Common myeloid progenitor, CD34-positive (primary cell): ENCODE measurements around the gene STON1.
"Not testable (repeated sequence)": the region's sequence is repeated elsewhere in the genome, so short reads cannot be mapped to it uniquely, and the experiment has no call there.

Experiments used
- CTCF ChIA-PET: fragments of 350-600 bp; sonication (Branson Sonifier 250); formaldehyde crosslinking; loops from one replicate; lab custom pipeline; 2021; ENCODE audit warnings: antibody characterized with exemption; lab: Charles Lee
- POLR2A ChIA-PET: fragments of 350-600 bp; sonication (Branson Sonifier 250); formaldehyde crosslinking; loops from one replicate; lab custom pipeline; 2021; ENCODE audit warnings: antibody characterized with exemption; lab: Charles Lee
- DNase-seq, 3 donors: peaks; one replicate each; pipeline versions ENCODE4 v3.0.0 to v3.0.0-alpha.2; 2013
- H3K27ac ChIP-seq, 2 experiments: 1 replicate in 1 of 2; 2 replicates in 1 of 2; pipeline ENCODE4 v1.7.0; 2013; ENCODE audit warnings: inconsistent platforms in 2 of 2, low read length in 2 of 2, mild to moderate bottlenecking in 2 of 2, low read depth in 1 of 2, moderate library complexity in 1 of 2; ENCODE audit not compliant: severe bottlenecking in 2 of 2, insufficient read depth in 1 of 2, poor library complexity in 1 of 2
- H3K27me3 ChIP-seq, 5 experiments: replicated peaks in 2 of 5; 1 replicate in 3 of 5; 2 replicates in 2 of 5; pipeline versions ENCODE4 v1.6.1 to v1.7.0; 2013; ENCODE audit warnings: low read length in 4 of 5, mild to moderate bottlenecking in 2 of 5, moderate library complexity in 2 of 5, inconsistent platforms in 1 of 5; ENCODE audit not compliant: insufficient read depth in 5 of 5, control insufficient read depth in 4 of 5
- H3K36me3 ChIP-seq, 4 experiments: 1 replicate in 2 of 4; 2 replicates in 2 of 4; pipeline versions ENCODE4 v1.6.1 to v1.7.0; 2013; ENCODE audit warnings: low read length in 3 of 4, control low read depth in 1 of 4, mild to moderate bottlenecking in 1 of 4; ENCODE audit not compliant: control insufficient read depth in 4 of 4, insufficient read depth in 4 of 4
- H3K4me1 ChIP-seq, 4 experiments: 1 replicate in 3 of 4; 2 replicates in 1 of 4; pipeline versions ENCODE4 v1.6.1 to v1.7.1; 2013; ENCODE audit warnings: low read length in 3 of 4, mild to moderate bottlenecking in 3 of 4, control low read depth in 1 of 4, inconsistent platforms in 1 of 4, moderate library complexity in 1 of 4; ENCODE audit not compliant: control insufficient read depth in 4 of 4, insufficient read depth in 4 of 4; ENCODE audit errors: control extremely low read depth in 1 of 4
- H3K4me3 ChIP-seq, 7 experiments: 1 replicate in 4 of 7; 2 replicates in 3 of 7; pipeline versions ENCODE4 v1.5.1 to v1.7.0; 2013; ENCODE audit warnings: mild to moderate bottlenecking in 7 of 7, low read length in 6 of 7, moderate library complexity in 6 of 7, inconsistent platforms in 2 of 7, low read depth in 2 of 7, control low read depth in 1 of 7; ENCODE audit not compliant: insufficient read depth in 4 of 7, control insufficient read depth in 1 of 7; ENCODE audit errors: extremely low read depth in 1 of 7
- H3K9me3 ChIP-seq, 5 experiments: 1 replicate in 4 of 5; 2 replicates in 1 of 5; pipeline versions ENCODE4 v1.6.1 to v1.7.1; 2013; ENCODE audit warnings: low read length in 4 of 5, mild to moderate bottlenecking in 2 of 5, inconsistent platforms in 1 of 5, low read depth in 1 of 5, moderate library complexity in 1 of 5; ENCODE audit not compliant: control insufficient read depth in 4 of 5, insufficient read depth in 2 of 5; ENCODE audit errors: control extremely low read depth in 1 of 5
- WGBS: methylation state at CpG from one replicate; pipeline ENCODE4 v1.1.5; 2013; ENCODE audit not compliant: insufficient coverage; 5-methylcytosine and 5-hydroxymethylcytosine counted together

STON1 gene

DNA sequence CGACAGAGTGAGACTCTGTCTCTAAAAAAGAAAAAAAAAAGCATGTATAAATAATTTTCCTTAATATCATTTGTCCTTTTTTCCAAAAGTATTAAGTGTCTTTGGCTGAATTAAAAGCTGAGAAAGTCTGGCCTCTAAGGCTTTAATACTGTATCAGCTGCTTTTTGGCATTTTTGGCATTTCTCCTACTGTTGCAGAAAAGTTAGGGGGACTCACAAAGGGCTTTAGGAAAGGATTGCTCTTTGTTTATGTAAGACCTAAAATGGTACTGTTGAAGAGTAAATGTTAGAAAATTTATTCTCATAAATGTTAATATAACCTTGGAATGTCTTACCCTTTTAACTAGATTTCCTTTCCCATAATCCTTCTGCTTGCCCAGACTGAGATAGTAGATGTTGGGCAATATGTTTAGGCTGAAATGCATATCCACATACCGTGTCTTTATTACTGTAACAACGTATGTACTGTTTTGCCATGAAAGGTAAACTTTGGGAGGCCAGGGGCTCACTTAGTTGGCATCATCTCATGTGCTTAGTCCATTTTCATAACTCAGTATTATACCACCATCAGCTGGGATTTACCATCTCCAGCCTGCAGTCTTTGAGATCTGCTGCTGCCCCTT, 18.0 kb upstream of the STON1 start:
- Histone ChIP-seq H3K4me1 (peaks cover 0 to 6% (median under 1%) of the 10 kb centered on the region in 4 experiments), H3K27me3 (no peaks in the 10 kb centered on the region), H3K27ac (no peak overlapping the region), H3K9me3 (no peaks in the 10 kb centered on the region), H3K36me3 (peaks cover 10 to 62% (median 35%) of the 10 kb centered on the region in 4 experiments), H3K4me3 (no peak overlapping the region)
- ChIA-PET POLR2A (no interaction called here), CTCF (no interaction called here)
- 100% methylated on average over 2 of the region's 3 CpGs for WGBS
- DNase-seq = no peak

DNA sequence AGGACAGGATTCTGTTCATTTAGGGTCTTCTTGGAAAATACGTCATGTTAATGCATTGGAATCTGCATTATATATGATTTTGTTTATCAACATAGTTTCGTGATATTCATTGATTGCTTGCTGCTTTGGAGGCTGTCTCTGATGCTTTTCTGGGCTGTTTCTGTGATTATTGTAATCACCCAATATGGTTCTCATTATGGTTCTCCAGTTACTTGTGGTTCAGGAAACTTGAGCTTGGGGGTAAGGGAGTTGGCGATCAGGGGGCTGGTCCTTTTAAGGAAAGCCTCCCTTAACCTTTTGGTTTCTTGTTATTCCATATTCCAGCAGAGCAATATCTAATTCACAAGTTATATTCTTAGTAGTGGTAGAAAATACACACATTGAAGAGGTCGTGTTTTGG, 17.4 kb upstream of the STON1 start:
- ChIA-PET POLR2A (interaction anchor here (0.7 kb wide), 1 partner anchor 63 kb away, joined by 3 read pairs; no protein-coding TSS in a partner anchor), CTCF (interaction anchor here (0.6 kb wide), 1 partner anchor 510 kb away, joined by 3 read pairs; no protein-coding TSS in a partner anchor)
- peaks cover 10 to 62% (median 36%) of the 10 kb centered on the region in 4 experiments for H3K36me3 ChIP-seq
- H3K4me1 ChIP-seq = peaks cover 0 to 6% (median under 1%) of the 10 kb centered on the region in 4 experiments
- 100% methylated on average over 1 of the region's 4 CpGs for WGBS
- no peak overlapping the region for H3K4me3 ChIP-seq
- H3K27ac ChIP-seq = no peak overlapping the region
- H3K9me3 ChIP-seq = no peaks in the 10 kb centered on the region
- H3K27me3 ChIP-seq = no peaks in the 10 kb centered on the region
- DNase-seq = no peak

DNA sequence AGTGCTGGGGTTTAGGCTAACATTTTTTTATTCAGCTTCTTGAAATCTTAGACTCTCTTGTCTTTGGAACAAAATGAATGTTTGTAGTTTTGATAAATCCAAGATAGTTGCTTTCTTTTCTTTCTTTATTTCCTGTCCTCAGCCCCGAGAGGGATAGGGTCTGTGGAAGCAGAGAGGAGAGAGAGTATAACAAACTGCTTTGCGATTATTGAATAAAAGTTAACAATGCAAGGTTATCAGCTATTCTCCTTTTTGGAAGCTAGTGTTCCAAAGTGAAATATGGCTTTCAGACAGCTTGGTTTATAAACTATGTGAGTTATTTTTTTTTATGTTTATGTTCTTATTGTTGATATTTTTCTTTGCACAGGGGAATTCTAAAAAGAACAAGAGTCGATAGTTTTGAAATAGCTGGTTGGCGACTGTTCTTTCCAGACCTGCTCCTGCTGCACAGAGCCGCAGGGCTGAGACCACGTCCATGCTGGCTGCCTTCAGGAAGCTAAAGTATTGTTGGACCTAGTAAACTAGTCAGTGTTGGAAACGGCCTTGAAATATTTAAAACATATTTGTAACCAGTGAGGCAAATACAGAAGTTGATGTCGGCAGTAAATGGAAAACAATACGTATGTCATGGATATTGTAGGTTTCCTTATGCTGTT, 15.5 kb upstream of the STON1 start:
- 96% methylated on average over 5 of the region's 9 CpGs for WGBS
- POLR2A ChIA-PET = no interaction called here
- no peak overlapping the region for H3K27ac ChIP-seq

DNA sequence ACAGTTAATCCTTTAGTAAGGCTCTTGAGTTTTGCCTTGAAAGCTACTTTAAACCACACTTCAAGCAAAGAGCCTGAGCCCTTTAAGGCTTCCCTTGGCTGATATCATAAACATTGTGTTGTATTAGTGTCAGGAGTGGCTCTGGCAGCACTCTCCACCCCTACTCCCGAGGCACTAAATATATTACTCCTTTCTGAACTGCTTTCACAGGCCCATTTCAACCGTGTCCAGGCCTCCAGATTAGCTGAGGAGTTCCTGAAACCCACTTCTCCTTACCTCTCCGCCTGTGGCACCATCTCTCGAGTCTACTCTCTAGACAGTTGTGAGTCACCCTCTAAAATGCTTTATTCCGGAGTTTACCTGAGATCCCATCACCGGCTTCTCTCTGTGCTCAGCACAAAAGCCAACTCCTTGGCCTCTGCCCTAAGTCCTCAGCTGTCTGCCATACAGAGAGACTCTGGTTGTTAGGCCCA, 14.4 kb upstream of the STON1 start:
- Histone ChIP-seq H3K27ac (no peak overlapping the region), H3K4me1 (peaks cover 0 to 5% (median 0%) of the 10 kb centered on the region in 4 experiments), H3K27me3 (no peaks in the 10 kb centered on the region), H3K4me3 (no peak overlapping the region), H3K9me3 (no peaks in the 10 kb centered on the region), H3K36me3 (peaks cover 3 to 57% (median 40%) of the 10 kb centered on the region in 4 experiments)
- DNase-seq = no peak
- 96% methylated on average over 6 of the region's 6 CpGs for WGBS
- CTCF ChIA-PET = no interaction called here
- POLR2A ChIA-PET = no interaction called here

More for the DNA sequence above, 15.5 kb upstream of the STON1 start:
- DNase-seq = no peak
- CTCF ChIA-PET = interaction anchor here (1.8 kb wide), 1 partner anchor 10 kb away, joined by 4 read pairs; no protein-coding TSS in a partner anchor
- peaks cover 0 to 3% (median under 1%) of the 10 kb centered on the region in 4 experiments for H3K4me1 ChIP-seq
- H3K4me3 ChIP-seq = no peak overlapping the region
- H3K36me3 ChIP-seq = peaks cover 10 to 58% (median 40%) of the 10 kb centered on the region in 4 experiments
- no peaks in the 10 kb centered on the region for H3K27me3 ChIP-seq
- H3K9me3 ChIP-seq = no peaks in the 10 kb centered on the region

DNA sequence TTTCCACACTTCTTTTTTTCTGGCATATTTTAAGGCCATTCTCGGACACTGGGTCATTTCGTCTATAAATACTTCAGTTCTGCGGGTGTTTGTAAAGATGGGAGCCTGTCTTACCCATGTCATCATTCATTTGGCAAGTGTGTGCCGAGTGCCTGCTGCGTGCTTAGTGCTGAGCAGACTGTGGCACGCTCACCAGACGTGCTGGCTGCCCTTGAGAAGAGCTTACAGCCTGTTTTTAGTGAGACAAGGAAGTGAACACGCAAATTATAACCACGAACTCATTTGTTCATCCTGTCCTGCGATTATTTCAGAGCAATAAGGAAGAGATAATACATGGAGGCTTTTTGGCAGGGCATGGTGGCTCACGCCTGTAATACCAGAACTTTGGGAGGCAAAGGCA, 10.4 kb upstream of the STON1 start:
- peaks cover 0 to 35% (median 28%) of the 10 kb centered on the region in 4 experiments for H3K36me3 ChIP-seq
- 68% methylated on average over 7 of the region's 11 CpGs for WGBS
- H3K4me3 ChIP-seq = no peak overlapping the region

DNA sequence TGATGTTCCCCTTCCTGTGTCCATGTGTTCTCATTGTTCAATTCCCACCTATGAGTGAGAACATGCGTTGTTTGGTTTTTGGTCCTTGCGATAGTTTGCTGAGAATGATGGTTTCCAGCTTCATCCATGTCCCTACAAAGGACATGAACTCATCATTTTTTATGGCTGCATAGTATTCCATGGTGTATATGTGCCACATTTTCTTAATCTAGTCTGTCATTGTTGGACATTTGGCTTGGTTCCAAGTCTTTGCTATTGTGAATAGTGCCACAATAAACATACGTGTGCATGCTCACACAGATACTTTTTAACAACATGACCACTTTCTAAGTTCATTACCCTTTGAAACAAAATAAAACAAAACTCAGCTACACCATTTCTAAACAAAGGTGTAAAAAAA, 5.2 kb upstream of the STON1 start:
- H3K4me1 ChIP-seq, DNase-seq, H3K27ac ChIP-seq, H3K36me3 ChIP-seq, H3K27me3 ChIP-seq, H3K9me3 ChIP-seq, POLR2A ChIA-PET, H3K4me3 ChIP-seq: not testable (repeated sequence)
- no CpG with 5 or more reads among the region's 3 CpGs for WGBS
- CTCF ChIA-PET = interaction anchor here (1.3 kb wide), 1 partner anchor 11 kb away, joined by 4 read pairs; no protein-coding TSS in a partner anchor

More for the DNA sequence above, 10.4 kb upstream of the STON1 start:
- Histone ChIP-seq H3K9me3 (no peaks in the 10 kb centered on the region), H3K27ac (no peak overlapping the region), H3K4me1 (peaks cover 0 to 5% (median 0%) of the 10 kb centered on the region in 4 experiments), H3K27me3 (no peaks in the 10 kb centered on the region)
- DNase-seq = no peak
- ChIA-PET CTCF (no interaction called here), POLR2A (no interaction called here)
